SK-N-SH treated with all-trans-retinoic acid at 6 μM for 48 hours (cell line): ENCODE results near the gene MAP3K15.

ENCODE experiments used
- ARNTL ChIP-seq: fragments of 450-650 bp; formaldehyde crosslinking; IDR thresholded peaks from 2 replicates; pipeline ENCODE4 v1.5.0; 2020; ENCODE audit warnings: low read depth, mild to moderate bottlenecking, moderate library complexity, borderline replicate concordance
- RARB ChIP-seq: fragments of 250-450 bp; sonication (Bioruptor Pico); IDR thresholded peaks from 2 replicates; pipeline ENCODE4 v1.8.0; 2021; ENCODE audit warnings: mild to moderate bottlenecking, moderate library complexity
- SNAI2 ChIP-seq: fragments of 250-450 bp; sonication (Bioruptor Pico); IDR thresholded peaks from 2 replicates; pipeline ENCODE4 v1.5.0; 2020; ENCODE audit warnings: mild to moderate bottlenecking, moderate library complexity
- ZFP3 ChIP-seq: fragments of 250-450 bp; sonication (Bioruptor Pico); IDR thresholded peaks from 2 replicates; pipeline ENCODE4 v1.5.0; 2020; ENCODE audit warnings: mild to moderate bottlenecking, moderate library complexity
- ZFP30 ChIP-seq: fragments of 450-650 bp; formaldehyde crosslinking; IDR thresholded peaks from 2 replicates; pipeline ENCODE4 v1.5.0; 2022; ENCODE audit warnings: mild to moderate bottlenecking, moderate library complexity
- ZNF565 ChIP-seq: fragments of 450-650 bp; formaldehyde crosslinking; conservative IDR thresholded peaks from 2 replicates; pipeline ENCODE4 v1.5.0; 2020; ENCODE audit warnings: low read depth, mild to moderate bottlenecking, moderate library complexity
- TF ChIP-seq, protein P1 (sequence below): fragments of 250-450 bp; sonication (Bioruptor Pico); IDR thresholded peaks from 2 replicates; pipeline ENCODE4 v1.5.1; 2021; ENCODE audit warnings: mild to moderate bottlenecking, moderate library complexity
- TF ChIP-seq, protein P2 (sequence below): fragments of 250-450 bp; sonication (Bioruptor Pico); IDR thresholded peaks from 2 replicates; pipeline ENCODE4 v1.8.0; 2021; ENCODE audit warnings: low read depth, mild to moderate bottlenecking, moderate library complexity, borderline replicate concordance
- TF ChIP-seq, protein P3 (sequence below): fragments of 250-450 bp; sonication (Bioruptor Pico); IDR thresholded peaks from 2 replicates; pipeline ENCODE4 v1.5.1; 2020; ENCODE audit warnings: low read depth, mild to moderate bottlenecking, moderate library complexity
- TF ChIP-seq, protein P4 (sequence below): fragments of 250-450 bp; sonication (Bioruptor Pico); IDR thresholded peaks from 2 replicates; pipeline ENCODE4 v1.8.0; 2020; ENCODE audit warnings: mild to moderate bottlenecking, moderate library complexity, borderline replicate concordance

DNA sequence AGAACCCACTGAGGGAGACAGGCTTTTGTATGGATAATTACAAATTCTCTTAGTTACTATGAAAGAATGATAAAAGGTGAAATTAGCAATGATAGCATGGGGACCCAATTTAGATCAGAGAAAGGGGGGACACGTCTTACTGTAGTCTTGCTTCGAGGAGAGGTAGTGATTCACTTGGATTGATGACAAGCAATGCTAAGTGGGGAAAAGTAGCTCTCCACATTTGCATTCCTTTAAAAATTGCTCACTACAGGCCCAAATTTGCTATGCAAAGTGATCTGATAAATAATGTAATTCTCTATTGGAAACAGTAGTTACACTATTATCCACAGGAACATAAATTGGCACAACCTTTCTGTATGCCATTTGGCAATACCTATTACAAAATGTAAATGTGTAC is 42.5 kb upstream of the MAP3K15 start:
- TF ChIP-seq ZNF565 (CRISPR knock-in tag) (no peak), RARB (no peak), ARNTL (CRISPR knock-in tag) (no peak), SNAI2 (no peak), ZFP3 (no peak), ZFP30 (CRISPR knock-in tag) (no peak)
- TF ChIP-seq, protein P1, sequence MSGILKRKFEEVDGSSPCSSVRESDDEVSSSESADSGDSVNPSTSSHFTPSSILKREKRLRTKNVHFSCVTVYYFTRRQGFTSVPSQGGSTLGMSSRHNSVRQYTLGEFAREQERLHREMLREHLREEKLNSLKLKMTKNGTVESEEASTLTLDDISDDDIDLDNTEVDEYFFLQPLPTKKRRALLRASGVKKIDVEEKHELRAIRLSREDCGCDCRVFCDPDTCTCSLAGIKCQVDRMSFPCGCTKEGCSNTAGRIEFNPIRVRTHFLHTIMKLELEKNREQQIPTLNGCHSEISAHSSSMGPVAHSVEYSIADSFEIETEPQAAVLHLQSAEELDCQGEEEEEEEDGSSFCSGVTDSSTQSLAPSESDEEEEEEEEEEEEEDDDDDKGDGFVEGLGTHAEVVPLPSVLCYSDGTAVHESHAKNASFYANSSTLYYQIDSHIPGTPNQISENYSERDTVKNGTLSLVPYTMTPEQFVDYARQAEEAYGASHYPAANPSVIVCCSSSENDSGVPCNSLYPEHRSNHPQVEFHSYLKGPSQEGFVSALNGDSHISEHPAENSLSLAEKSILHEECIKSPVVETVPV (CRISPR knock-in tag): no peak
- TF ChIP-seq, protein P2, sequence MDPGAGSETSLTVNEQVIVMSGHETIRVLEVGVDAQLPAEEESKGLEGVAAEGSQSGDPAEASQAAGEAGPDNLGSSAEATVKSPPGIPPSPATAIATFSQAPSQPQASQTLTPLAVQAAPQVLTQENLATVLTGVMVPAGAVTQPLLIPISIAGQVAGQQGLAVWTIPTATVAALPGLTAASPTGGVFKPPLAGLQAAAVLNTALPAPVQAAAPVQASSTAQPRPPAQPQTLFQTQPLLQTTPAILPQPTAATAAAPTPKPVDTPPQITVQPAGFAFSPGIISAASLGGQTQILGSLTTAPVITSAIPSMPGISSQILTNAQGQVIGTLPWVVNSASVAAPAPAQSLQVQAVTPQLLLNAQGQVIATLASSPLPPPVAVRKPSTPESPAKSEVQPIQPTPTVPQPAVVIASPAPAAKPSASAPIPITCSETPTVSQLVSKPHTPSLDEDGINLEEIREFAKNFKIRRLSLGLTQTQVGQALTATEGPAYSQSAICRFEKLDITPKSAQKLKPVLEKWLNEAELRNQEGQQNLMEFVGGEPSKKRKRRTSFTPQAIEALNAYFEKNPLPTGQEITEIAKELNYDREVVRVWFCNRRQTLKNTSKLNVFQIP: no peak
- TF ChIP-seq, protein P3, sequence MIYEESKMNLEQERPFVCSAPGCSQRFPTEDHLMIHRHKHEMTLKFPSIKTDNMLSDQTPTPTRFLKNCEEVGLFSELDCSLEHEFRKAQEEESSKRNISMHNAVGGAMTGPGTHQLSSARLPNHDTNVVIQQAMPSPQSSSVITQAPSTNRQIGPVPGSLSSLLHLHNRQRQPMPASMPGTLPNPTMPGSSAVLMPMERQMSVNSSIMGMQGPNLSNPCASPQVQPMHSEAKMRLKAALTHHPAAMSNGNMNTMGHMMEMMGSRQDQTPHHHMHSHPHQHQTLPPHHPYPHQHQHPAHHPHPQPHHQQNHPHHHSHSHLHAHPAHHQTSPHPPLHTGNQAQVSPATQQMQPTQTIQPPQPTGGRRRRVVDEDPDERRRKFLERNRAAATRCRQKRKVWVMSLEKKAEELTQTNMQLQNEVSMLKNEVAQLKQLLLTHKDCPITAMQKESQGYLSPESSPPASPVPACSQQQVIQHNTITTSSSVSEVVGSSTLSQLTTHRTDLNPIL (CRISPR knock-in tag): no peak
- TF ChIP-seq, protein P4, sequence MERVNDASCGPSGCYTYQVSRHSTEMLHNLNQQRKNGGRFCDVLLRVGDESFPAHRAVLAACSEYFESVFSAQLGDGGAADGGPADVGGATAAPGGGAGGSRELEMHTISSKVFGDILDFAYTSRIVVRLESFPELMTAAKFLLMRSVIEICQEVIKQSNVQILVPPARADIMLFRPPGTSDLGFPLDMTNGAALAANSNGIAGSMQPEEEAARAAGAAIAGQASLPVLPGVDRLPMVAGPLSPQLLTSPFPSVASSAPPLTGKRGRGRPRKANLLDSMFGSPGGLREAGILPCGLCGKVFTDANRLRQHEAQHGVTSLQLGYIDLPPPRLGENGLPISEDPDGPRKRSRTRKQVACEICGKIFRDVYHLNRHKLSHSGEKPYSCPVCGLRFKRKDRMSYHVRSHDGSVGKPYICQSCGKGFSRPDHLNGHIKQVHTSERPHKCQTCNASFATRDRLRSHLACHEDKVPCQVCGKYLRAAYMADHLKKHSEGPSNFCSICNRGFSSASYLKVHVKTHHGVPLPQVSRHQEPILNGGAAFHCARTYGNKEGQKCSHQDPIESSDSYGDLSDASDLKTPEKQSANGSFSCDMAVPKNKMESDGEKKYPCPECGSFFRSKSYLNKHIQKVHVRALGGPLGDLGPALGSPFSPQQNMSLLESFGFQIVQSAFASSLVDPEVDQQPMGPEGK (CRISPR knock-in tag): no peak
